Gastroesophageal sphincter (tissue), 4 donors: Measurements from ENCODE around the gene PPP2R5C. TPM values are rescaled to one million over a fixed set of nuclear protein-coding genes. Genes with fewer than 3 reads are reported as not detected.

Source experiments
- ATAC-seq: fragments of 150-250 bp; one replicate; pipeline ENCODE4 v1.9.1; 2016; ENCODE audit warnings: mild to moderate bottlenecking, moderate library complexity
- H3K27ac ChIP-seq, 4 donors: fragments of 200-600 bp; sonication (generic) in 3 of 4; 1 replicate in 3 of 4; 2 replicates in 1 of 4; pipeline ENCODE4 v1.5.1; 2016 to 2019
- H3K27me3 ChIP-seq: fragments of 200-600 bp; sonication (generic); one replicate; pipeline ENCODE4 v1.5.1; 2019
- H3K36me3 ChIP-seq, 2 donors: fragments of 200-600 bp; sonication (generic); one replicate each; pipeline ENCODE4 v1.5.1; 2019; ENCODE audit warnings: control low read depth in 1 of 2
- H3K4me1 ChIP-seq, 3 donors: fragments of 200-600 bp; sonication (generic); 1 replicate in 2 of 3; 2 replicates in 1 of 3; pipeline ENCODE4 v1.5.1; 2016 to 2019; ENCODE audit warnings: control low read depth in 2 of 3
- H3K4me3 ChIP-seq, 2 donors: fragments of 200-600 bp; sonication (generic); one replicate each; pipeline ENCODE4 v1.5.1; 2019; ENCODE audit warnings: mild to moderate bottlenecking in 1 of 2, moderate library complexity in 1 of 2
- H3K9me3 ChIP-seq, 3 donors: fragments of 200-600 bp; sonication (generic); one replicate each; pipeline ENCODE4 v1.5.1; 2017 to 2019; ENCODE audit warnings: control low read depth in 2 of 3
- EP300 ChIP-seq: sonication (generic); formaldehyde crosslinking; IDR thresholded peaks from one replicate; pipeline ENCODE4 v1.6.1; 2017; ENCODE audit warnings: antibody characterized with exemption, mild to moderate bottlenecking
- POLR2A ChIP-seq, 2 donors: fragments of 450-650 bp; IDR thresholded peaks; one replicate each; pipeline ENCODE4 v1.6.1; 2017; ENCODE audit warnings: antibody characterized with exemption in 2 of 2, mild to moderate bottlenecking in 2 of 2, moderate library complexity in 1 of 2
- POLR2AphosphoS5 ChIP-seq: sonication (generic); formaldehyde crosslinking; IDR thresholded peaks from one replicate; pipeline ENCODE4 v1.6.1; 2017; ENCODE audit warnings: antibody characterized with exemption
- WGBS, 2 donors: methylation state at CpG; one replicate each; pipeline ENCODE4 v1.1.5; 2018; ENCODE audit warnings: low coverage in 1 of 2; 5-methylcytosine and 5-hydroxymethylcytosine counted together
- total RNA-seq, 4 donors: library from RNA; depleted of rRNA; stranded (reverse); fragments of >200 nt; gene quantifications; one replicate each; pipeline ENCODE4 v1.1.0, GENCODE V29; 2016
- TF ChIP-seq, protein P1 (sequence below), 4 experiments: fragments of 200-600 bp in 2 of 4; fragments of 450-650 bp in 2 of 4; sonication (generic) in 1 of 4; IDR thresholded peaks; one replicate each; pipeline ENCODE4 v1.5.1; 2017 to 2019; ENCODE audit warnings: antibody characterized with exemption in 4 of 4, mild to moderate bottlenecking in 2 of 4, moderate library complexity in 2 of 4

Gene PPP2R5C
- total RNA-seq, 4 donors from 2014 or later, result 123 to 199 (median 131) TPM

DNA sequence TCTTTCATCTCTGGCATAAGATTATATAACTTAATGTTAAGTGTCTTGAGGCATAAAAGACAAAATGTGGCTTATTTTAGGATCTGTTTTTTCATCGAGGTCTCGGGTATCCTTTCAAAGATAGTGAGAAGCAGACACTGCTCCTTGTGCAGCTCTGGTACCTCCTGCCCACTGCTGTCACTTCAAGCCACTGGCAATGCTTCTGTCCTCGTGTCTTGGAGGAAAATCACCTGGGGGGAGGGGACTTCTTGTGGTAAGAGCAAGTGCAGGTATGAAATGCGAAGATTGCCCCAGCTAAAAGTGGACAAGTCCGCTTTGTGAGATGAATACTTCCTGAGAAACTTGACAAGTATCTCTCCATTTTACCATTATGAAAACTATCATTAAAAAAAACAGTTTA, 165.1 kb downstream of the PPP2R5C start:
- H3K4me3 ChIP-seq, result no peak overlapping the region
- no peaks in the 10 kb centered on the region for H3K9me3 ChIP-seq
- H3K27ac ChIP-seq, result peak overlapping the region in 2 of 4 donors; percentile 64
- H3K36me3 ChIP-seq, result peaks cover 0 to 42% of the 10 kb centered on the region in 2 donors
- peaks cover 0 to 26% (median 5%) of the 10 kb centered on the region in 3 donors for H3K4me1 ChIP-seq
- TF ChIP-seq POLR2AphosphoS5, result no peak
- TF ChIP-seq, protein P1, sequence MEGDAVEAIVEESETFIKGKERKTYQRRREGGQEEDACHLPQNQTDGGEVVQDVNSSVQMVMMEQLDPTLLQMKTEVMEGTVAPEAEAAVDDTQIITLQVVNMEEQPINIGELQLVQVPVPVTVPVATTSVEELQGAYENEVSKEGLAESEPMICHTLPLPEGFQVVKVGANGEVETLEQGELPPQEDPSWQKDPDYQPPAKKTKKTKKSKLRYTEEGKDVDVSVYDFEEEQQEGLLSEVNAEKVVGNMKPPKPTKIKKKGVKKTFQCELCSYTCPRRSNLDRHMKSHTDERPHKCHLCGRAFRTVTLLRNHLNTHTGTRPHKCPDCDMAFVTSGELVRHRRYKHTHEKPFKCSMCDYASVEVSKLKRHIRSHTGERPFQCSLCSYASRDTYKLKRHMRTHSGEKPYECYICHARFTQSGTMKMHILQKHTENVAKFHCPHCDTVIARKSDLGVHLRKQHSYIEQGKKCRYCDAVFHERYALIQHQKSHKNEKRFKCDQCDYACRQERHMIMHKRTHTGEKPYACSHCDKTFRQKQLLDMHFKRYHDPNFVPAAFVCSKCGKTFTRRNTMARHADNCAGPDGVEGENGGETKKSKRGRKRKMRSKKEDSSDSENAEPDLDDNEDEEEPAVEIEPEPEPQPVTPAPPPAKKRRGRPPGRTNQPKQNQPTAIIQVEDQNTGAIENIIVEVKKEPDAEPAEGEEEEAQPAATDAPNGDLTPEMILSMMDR (IDR thresholded peaks at IDR 0.05), result no peak
- no peak for TF ChIP-seq POLR2A (IDR thresholded peaks at IDR 0.05)
- no peak for TF ChIP-seq EP300
- WGBS, 2 donors, result 74 to 86% methylated on average over 5 of the region's 5 CpGs
- ATAC-seq, result no peak
- no peaks in the 10 kb centered on the region for H3K27me3 ChIP-seq

DNA sequence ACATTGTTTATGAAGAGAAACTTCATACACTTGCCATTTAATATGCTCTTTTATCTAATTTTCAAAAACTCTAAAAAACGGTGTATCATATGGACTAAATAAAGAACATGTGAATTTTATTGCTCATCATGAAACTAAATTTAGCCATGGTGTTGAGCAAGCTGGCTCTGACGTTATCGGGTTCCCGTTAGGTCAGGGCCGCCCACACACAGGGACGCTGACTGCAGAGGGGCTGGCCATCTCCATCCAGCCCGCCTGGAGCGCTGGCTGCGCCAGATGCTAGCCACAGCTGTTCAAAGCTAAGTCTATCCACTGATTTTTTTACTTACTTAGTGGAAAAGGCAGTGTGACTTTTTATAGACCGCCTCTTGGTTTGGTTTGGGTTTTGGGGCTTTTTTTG, 166.3 kb downstream of the PPP2R5C start:
- TF ChIP-seq, protein P1 (IDR thresholded peaks at IDR 0.05), result no peak
- peak; percentile 95 for TF ChIP-seq POLR2AphosphoS5
- peak; percentile 10 for TF ChIP-seq EP300
- TF ChIP-seq POLR2A (IDR thresholded peaks at IDR 0.05), result no peak
- peaks cover 0 to 26% (median 5%) of the 10 kb centered on the region in 3 donors for H3K4me1 ChIP-seq
- 16 to 22% methylated on average over 10 of the region's 10 CpGs for WGBS, 2 donors
- H3K27ac ChIP-seq, result peak overlapping the region in 3 of 4 donors; percentile 58 to 64 (median 64)
- H3K9me3 ChIP-seq, result no peaks in the 10 kb centered on the region
- H3K4me3 ChIP-seq, result no peak overlapping the region
- H3K36me3 ChIP-seq, result peaks cover 0 to 29% of the 10 kb centered on the region in 2 donors
- H3K27me3 ChIP-seq, result no peaks in the 10 kb centered on the region
- ATAC-seq, result peak; percentile 98

GRCh38 chr14:101928415-101928841, 166.9 kb downstream of the PPP2R5C start:
- 94 to 95% methylated on average over 14 to 20 of the region's 24 CpGs for WGBS, 2 donors
- H3K9me3 ChIP-seq, result no peaks in the 10 kb centered on the region
- TF ChIP-seq EP300 (no peak), POLR2AphosphoS5 (no peak), POLR2A (IDR thresholded peaks at IDR 0.05) (no peak)
- TF ChIP-seq, protein P1 (IDR thresholded peaks at IDR 0.05), result no peak
- H3K4me3 ChIP-seq, result no peak overlapping the region
- no peak for ATAC-seq
- peaks cover 0 to 26% of the 10 kb centered on the region in 2 donors for H3K36me3 ChIP-seq
- H3K4me1 ChIP-seq, result peaks cover 0 to 26% (median 5%) of the 10 kb centered on the region in 3 donors
- peak overlapping the region in 3 of 4 donors; percentile 58 to 64 (median 64) for H3K27ac ChIP-seq
- no peaks in the 10 kb centered on the region for H3K27me3 ChIP-seq

GRCh38 chr14:101929096-101929495, 167.6 kb downstream of the PPP2R5C start:
- no peak overlapping the region for H3K4me3 ChIP-seq
- peaks cover 0 to 26% (median 5%) of the 10 kb centered on the region in 3 donors for H3K4me1 ChIP-seq
- 20 to 90% methylated on average over 2 to 8 of the region's 10 CpGs for WGBS, 2 donors
- H3K27me3 ChIP-seq, result no peaks in the 10 kb centered on the region
- peak overlapping the region in 1 of 4 donors; percentile 64 for H3K27ac ChIP-seq
- TF ChIP-seq POLR2AphosphoS5 (no peak), POLR2A (IDR thresholded peaks at IDR 0.05) (no peak), EP300 (no peak)
- TF ChIP-seq, protein P1 (IDR thresholded peaks at IDR 0.05), result no peak
- no peaks in the 10 kb centered on the region for H3K9me3 ChIP-seq
- H3K36me3 ChIP-seq, result peaks cover 0 to 26% of the 10 kb centered on the region in 2 donors
- ATAC-seq, result no peak

GRCh38 chr14:101929946-101930345, 168.4 kb downstream of the PPP2R5C start:
- TF ChIP-seq EP300 (no peak), POLR2A (IDR thresholded peaks at IDR 0.05) (no peak), POLR2AphosphoS5 (no peak)
- TF ChIP-seq, protein P1 (IDR thresholded peaks at IDR 0.05), result no peak
- no peak for ATAC-seq
- Histone ChIP-seq H3K4me3 (no peak overlapping the region), H3K9me3 (no peaks in the 10 kb centered on the region), H3K4me1 (peaks cover 0 to 26% (median 5%) of the 10 kb centered on the region in 3 donors), H3K27me3 (no peaks in the 10 kb centered on the region), H3K36me3 (peaks cover 0 to 18% of the 10 kb centered on the region in 2 donors), H3K27ac (no peak overlapping the region)
- WGBS, 2 donors, result 67 to 81% methylated on average over 1 to 6 of the region's 9 CpGs
